ENCODE results near the gene NPLOC4.

NPLOC4 gene

GRCh38 chr17:81664051-81664470 lies 27.1 kb upstream of the NPLOC4 start:
- in situ Hi-C loops (cut with HindIII; ENCODE audit: low sequenced_read_pairs), result no loop called here
- no peak for TF ChIP-seq CTCF (IDR thresholded peaks at IDR 0.05; ENCODE audit: low read depth, low read length, missing control alignments)
- no peak overlapping the region for H3K4me3 ChIP-seq (ENCODE audit: low read depth, low read length)
- DNase-seq (ENCODE audit: low read depth), result no peak

- H3K4me3 ChIP-seq (ENCODE audit: low read depth, low read length), result no peak overlapping the region
- in situ Hi-C loops (cut with HindIII; ENCODE audit: low sequenced_read_pairs), result no loop called here
- no peak for TF ChIP-seq CTCF (IDR thresholded peaks at IDR 0.05; ENCODE audit: low read depth, low read length, missing control alignments)
- DNase-seq (ENCODE audit: low read depth), result no peak
Measured at GRCh38 chr17:81662002-81662401, 25.1 kb upstream of the NPLOC4 start.

- in situ Hi-C loops (cut with HindIII; ENCODE audit: low sequenced_read_pairs), result no loop called here
- H3K4me3 ChIP-seq (ENCODE audit: low read depth, low read length), result no peak overlapping the region
- no peak for TF ChIP-seq CTCF (IDR thresholded peaks at IDR 0.05; ENCODE audit: low read depth, low read length, missing control alignments)
- no peak for DNase-seq (ENCODE audit: low read depth)
Measured at GRCh38 chr17:81660441-81660840, 23.5 kb upstream of the NPLOC4 start.

- DNase-seq (ENCODE audit: low read depth), result no peak
- TF ChIP-seq CTCF (IDR thresholded peaks at IDR 0.05; ENCODE audit: low read depth, low read length, missing control alignments), result no peak
- H3K4me3 ChIP-seq (ENCODE audit: low read depth, low read length), result no peak overlapping the region
- in situ Hi-C loops (cut with HindIII; ENCODE audit: low sequenced_read_pairs), result no loop called here
Measured at GRCh38 chr17:81659038-81659437, 22.1 kb upstream of the NPLOC4 start.

- no peak for TF ChIP-seq CTCF (IDR thresholded peaks at IDR 0.05; ENCODE audit: low read depth, low read length, missing control alignments)
- in situ Hi-C loops (cut with HindIII; ENCODE audit: low sequenced_read_pairs), result no loop called here
- no peak for DNase-seq (ENCODE audit: low read depth)
- no peak overlapping the region for H3K4me3 ChIP-seq (ENCODE audit: low read depth, low read length)
Measured at GRCh38 chr17:81656835-81657234, 19.9 kb upstream of the NPLOC4 start.

- DNase-seq (ENCODE audit: low read depth), result no peak
- no peak within 1 kb of the TSS for H3K4me3 ChIP-seq (ENCODE audit: low read depth, low read length)
- in situ Hi-C loops (cut with HindIII; ENCODE audit: low sequenced_read_pairs), result no loop called here
- TF ChIP-seq CTCF (IDR thresholded peaks at IDR 0.05; ENCODE audit: low read depth, low read length, missing control alignments), result no peak
Measured at GRCh38 chr17:81656118-81656743, 19.3 kb upstream of the NPLOC4 start, which contains the start of gene PDE6G. TSS of gene PDE6G (minus strand) at chr17:81656542. CDS start at chr17:81653305, 3,237 bp downstream.
